CD4-positive, alpha-beta T cell treated with Interleukin-17A for 1 hour (primary cell): ENCODE measurements around the gene RNASE12.
A peak's percentile ranks its signal among the peaks of the same experiment; 100 is the strongest.
"Not testable (repeated sequence)": the region's sequence is repeated elsewhere in the genome, so short reads cannot be mapped to it uniquely, and the experiment has no call there.

ENCODE experiments used
- DNase-seq: peaks from one replicate; pipeline ENCODE4 v3.0.0-alpha.2; 2020

The RNASE12 gene

DNA sequence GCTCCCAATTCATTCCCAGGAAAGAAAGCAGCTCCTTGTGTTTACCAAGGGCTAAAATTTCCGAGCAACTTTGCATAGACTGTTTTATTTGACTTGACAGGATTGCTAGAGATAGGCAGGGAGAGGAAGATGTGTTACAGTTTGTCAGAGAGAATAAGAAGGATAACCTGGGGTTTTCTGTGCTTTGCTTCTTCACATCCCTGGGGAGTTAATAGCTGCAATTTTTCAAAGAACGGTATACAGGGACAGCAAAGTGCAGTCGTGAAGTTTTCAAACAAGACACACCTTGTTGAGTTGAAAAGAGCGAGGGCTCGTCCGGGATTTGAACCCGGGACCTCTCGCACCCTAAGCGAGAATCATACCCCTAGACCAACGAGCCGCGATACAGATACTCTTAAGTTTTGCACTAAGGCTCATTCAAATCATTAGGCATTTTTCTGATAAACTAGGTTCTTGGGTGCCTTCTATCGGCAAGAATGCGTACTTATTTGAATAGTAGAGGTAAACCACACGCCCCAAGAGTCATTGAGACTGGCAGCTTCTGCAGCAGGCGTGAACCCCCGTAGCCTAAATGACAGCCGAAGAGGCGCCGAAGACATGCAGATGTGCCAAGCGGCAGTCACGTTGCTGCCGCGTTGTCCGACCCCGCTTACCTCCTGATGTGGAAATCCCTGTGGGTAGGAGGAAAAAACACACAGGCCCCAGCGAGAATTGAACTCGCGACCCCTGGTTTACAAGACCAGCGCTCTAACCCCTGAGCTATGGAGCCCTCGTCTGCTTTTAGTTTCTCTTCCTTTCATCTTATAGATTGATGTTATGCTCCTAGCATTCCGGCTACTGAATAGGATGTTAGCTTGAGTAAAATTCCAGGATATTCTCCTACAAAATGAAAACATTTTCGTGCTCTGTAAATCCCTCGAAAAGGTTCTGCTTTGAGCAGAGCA is 22.2 kb upstream of the RNASE12 start:
- DNase-seq, result peak; percentile 94

DNA sequence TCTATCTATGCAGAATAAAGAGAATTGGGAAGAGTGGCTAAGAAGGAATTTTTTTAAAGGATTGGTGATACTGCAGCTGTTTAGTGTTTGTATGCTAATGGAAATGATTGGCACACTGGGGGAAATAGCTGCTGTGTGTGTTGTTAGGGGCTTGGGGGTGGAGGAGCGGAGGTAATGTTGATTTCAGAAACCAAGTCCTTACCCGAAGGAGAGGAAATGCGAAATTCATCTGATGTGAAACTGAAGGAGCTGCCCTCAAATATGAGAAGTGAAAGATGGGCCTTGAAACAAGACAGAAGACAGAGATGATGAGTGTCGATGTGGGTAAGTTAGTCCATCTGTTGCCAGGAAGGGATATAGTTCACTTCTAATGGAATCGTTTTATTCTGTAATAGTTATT is 21.2 kb upstream of the RNASE12 start:
- peak; percentile 32 for DNase-seq

DNA sequence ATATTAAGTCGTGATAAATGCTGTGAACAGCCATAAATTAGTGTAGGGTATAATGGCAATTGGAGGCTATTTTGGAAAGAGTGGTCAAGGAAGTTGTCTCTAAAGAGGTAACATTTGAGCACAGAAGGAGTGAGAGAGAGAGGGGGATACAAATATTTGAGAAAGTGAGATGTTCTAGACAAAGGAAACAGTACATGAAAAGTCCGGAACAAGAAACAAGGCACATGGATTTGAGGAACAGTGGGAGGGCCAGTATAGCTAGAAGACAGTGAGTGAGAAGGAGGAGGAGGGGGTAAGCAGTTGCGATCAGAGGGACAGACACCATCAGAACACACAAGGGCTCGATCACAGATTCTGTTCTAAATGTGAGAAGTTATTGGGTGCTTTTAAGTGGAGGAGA is 20.1 kb upstream of the RNASE12 start:
- DNase-seq, result no peak

DNA sequence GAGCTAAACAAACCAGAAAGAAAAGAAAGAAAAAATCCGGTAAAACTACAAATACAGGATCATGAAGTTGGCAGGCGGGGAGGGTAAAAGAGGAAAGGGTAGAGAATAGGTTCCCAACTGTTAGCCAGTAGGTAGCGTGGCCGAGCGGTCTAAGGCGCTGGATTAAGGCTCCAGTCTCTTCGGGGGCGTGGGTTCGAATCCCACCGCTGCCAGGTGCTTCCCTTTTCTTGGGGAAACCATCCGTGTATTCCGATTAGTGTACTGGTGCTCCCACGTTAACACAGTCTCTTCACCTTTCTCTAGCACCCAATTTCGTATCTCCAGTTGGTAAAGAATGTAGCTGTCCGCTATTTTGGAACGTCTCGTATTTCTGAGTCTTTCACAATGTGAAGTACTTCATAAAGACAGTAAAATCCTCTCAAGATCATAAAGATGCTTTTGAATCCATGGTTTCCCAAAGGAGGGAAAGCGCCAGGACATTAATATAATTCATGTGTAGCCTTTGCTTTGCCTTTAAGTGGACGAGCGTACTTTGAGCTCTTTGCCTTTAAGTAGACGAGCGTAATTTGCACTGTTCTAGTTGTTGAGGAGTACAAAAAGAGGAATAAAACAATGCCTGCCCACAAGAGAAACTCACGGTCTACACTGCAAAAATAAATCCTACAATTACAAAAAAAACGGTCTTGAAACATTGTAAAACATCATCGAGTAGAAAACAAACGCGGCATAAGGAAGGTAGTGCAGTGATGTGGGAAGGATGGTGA is 19.0 kb upstream of the RNASE12 start:
- DNase-seq, result peak; percentile 85

GRCh38 chr14:20609215-20610001 is 18.2 kb upstream of the RNASE12 start:
- DNase-seq, result peak; percentile 88

GRCh38 chr14:20608383-20609110 is 17.4 kb upstream of the RNASE12 start:
- DNase-seq, result no peak

DNA sequence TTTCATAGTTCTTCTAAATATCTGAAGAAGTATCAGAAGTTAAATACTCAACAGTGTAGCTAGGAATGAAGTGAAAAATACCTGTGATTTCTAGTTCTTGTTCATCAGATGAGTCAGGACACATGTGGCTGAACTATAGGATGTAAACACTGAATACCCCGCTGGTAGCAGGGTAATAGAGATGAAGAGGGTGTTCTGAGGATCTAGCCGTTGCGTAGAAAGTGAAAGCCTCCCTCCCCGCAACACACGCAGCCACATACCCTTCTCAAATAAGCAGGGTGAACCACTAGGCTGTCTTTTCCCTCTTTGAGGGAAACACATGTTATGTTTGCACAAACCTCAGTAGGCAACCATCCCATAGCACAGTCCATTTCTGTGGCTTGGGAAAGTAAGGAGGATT is 16.4 kb upstream of the RNASE12 start:
- no peak for DNase-seq

- DNase-seq, result no peak
Observed at GRCh38 chr14:20606902-20607242, 15.7 kb upstream of the RNASE12 start.

GRCh38 chr14:20606190-20606901 is 15.2 kb upstream of the RNASE12 start:
- no peak for DNase-seq

DNA sequence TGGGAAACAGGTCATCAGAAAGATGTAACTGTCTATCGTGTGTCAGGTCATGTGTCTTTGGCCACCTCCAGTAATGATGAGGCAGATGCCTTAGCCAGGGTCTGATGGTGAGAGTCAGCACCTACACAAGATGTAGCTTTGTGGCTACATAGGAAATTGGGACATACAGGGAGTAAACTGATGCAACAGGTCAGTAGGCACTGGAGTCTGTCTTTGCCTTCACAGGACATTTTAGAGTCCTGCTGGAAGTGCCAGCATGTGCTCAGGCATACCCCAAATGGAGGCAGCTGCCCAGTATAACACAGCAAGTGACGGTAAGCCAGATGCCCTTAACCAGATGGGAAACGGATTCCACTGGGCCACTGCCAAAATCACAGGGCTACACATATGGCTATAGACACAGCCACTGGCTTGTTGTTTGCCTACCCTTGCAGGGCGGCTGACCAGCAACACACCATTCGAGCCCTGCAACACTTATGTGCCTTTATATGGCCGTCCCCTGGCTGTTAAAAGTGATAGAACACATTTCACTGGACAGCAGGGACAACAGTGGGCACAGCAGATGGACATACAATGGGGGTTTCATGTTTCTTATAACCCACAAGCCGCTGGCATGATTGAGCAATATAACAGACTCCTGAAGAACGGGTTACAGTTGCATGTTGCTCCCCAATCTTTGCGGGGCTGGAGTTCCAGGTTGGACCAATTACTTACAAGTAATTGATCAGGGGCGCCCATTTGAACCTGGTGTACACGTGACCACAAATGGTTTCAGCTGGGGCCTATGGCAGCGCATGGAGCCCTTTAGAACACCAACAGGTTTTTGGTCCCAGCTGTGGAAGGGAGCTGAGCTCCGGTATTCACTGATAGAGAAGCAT is 12.9 kb upstream of the RNASE12 start:
- no peak for DNase-seq

DNA sequence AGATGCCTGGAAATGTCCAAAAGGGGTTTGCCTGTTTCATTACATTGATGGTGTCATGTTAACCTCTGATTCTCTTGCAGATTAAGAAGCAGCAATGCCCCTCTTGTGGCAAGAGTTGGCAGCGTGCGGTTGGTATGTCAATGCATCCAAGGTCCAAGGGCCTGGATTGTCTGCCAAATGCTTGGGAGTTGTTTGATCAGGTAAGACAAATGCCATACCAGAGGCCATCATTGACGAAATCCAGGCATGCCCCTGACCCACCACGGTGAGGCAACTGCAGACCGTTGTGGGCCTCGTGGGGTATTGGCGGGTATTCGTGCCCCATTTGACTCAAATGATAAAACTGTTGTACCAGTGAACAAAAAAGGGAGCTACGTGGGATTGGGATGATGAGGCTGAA is 11.4 kb upstream of the RNASE12 start:
- no peak for DNase-seq

- DNase-seq, result no peak
Observed at GRCh38 chr14:20601522-20601921, 10.3 kb upstream of the RNASE12 start.

DNA sequence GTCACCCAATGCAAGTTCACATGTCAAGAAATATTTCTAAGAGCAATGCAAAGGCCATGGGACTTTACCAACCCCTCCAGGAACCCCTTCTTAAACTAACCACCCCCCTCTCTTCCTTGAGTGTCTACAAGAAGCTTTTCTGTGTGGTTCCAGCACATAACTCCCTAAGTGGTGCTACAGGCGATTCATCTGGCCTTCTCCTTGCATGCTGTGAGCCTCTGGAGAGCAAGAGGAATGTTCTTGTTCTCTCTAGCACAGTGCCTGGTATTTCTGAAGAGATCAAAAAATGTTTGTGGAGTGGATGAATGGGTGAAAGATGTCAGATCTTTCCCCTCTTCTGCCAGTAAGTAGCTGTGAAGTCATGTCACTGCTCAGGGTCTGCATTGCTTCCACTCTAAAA is 5.9 kb upstream of the RNASE12 start:
- DNase-seq, result no peak

DNA sequence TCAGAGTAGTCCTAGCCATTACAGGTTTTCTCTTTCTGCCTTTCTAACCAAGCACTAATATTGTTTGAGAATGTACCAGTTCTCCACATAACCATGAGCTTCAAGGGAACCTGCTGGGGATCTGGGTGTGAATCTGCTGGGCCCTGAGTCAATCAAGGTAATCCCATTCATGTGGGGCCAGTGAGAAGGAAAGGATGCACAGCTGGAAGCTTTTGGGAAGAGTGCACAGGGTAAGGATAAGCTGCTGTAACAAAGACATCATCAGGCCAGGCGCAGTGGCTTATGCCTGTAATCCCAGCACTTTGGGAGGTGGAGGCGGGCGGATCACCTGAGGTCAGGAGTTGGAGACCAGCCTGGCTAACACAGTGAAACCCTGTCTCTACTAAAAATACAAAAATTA is 4.5 kb upstream of the RNASE12 start:
- DNase-seq, result not testable (repeated sequence)

- no peak for DNase-seq
Observed at GRCh38 chr14:20592574-20592973, 1.4 kb upstream of the RNASE12 start.

DNA sequence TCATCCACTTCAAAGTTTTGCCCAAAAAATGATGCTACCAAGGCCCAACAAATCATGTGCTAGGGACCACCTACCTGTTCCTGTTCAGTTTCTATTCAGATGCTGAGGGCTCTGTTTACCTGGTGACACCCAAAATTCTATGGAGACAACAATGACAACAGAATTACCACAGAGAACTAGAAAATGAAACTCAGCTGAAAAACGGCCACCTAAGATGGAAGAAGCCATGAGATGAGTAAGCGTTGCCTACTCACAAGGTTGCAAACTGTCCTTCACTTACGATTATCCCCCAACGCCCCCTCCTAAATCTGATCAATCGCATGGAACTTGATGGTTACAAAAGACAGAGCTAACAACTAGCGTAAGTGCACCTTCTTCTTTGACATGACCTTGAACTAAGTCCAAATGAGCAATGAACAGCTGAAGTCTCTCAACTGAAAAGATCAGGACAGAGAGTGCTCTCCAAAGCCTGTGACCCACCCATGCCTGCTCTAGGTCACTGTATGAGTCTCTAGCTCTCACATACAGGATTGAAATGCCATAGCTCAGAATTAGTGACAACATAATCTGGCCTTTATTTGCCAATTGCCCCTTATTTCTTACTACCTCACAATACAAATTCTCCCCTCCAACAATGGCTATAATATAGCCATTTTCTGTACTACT is 3.6 kb downstream of the RNASE12 start, which contains the start of gene RNASE11:
Gene RNASE11 (minus strand): TSS at position 513 of the 666 bp plus-strand sequence.
- no peak for DNase-seq

DNA sequence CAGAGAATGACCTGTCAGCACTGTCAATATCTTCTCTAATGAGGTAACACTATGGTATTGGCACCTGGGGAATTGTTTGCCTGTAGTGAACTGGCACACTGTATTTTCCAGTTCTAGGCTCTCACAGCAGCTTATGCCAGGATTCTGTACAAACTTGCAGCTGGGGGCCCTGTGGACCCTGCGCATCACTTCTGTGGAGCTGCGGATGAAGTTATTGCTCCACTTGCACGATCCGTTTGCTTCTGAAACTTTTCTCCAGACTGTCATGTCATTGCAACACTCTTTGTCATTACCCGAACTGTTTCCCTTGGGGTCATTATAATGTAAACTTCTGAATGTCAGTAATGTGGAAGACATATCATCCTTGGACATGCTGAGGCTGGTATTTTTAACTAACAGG is 7.3 kb downstream of the RNASE12 start:
- DNase-seq, result no peak

GRCh38 chr14:20583142-20583541 is 8.0 kb downstream of the RNASE12 start:
- DNase-seq, result no peak

DNA sequence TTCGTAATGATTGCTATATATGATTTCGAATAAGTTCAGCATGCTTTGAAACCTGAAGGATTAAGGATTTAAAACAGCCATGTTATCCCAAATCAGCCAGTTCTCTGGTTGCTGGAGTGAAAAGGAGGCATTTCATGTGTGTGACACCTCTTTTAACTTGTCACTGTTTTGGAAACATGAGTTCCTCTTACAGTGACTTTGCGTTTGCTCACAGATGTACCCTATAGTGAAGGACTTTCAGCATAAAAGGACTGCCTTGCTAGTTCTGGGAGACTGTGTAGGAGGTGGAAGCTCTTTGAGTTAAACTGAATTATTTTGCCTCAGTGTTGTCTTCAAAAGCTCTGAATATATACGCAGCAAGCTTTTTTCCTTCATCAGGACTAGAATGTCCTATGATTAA is 10.9 kb downstream of the RNASE12 start:
- DNase-seq, result no peak

DNA sequence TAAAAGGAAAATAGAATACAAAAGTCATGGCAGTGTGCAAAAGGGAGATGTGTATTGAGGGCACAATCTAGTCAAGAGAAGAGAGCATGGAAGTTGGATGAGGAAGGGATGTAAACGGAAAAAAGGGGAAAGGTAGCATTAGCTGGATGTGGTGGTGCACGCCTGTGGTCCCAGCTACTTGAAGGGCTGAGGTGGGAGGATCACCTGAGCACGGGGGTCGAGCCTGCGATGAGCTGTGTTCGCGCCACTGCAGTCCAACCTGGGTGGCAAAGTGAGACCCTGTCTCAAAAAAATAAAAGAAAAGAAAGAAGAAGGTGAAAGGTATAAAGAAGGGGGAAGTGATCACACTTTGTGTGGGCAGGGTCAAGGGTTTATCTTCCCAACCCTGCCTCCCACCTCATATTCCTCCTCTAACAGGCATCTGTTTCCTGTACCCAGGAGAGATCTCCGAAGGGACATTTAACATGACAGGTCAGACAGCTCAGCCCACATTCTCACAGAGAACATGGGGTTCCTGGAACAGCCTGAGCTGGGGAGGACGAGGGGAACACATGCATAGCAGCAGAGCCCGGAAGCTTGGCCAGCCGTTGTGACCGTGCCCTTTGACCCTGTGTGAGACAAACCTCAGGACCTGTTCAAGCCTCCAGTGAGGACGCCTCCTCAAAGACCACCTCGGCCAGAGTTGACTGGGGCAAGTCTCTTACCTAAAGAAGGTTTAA is 12.2 kb downstream of the RNASE12 start:
- no peak for DNase-seq
